ENCODE data around the gene SELPLG.

- TF ChIP-seq RAD21 (conservative IDR thresholded peaks at IDR 0.05) (no peak), CTCF (IDR thresholded peaks at IDR 0.05; ENCODE audit: poor library complexity, severe bottlenecking) (no peak), MXI1 (conservative IDR thresholded peaks at IDR 0.05; ENCODE audit: poor library complexity, severe bottlenecking) (no peak), TAF1 (IDR thresholded peaks at IDR 0.05; ENCODE audit: low read depth) (no peak), EZH2 (IDR thresholded peaks at IDR 0.05; ENCODE audit: borderline replicate concordance, insufficient read depth, low read length, poor library complexity, severe bottlenecking) (no peak), EP300 (conservative IDR thresholded peaks at IDR 0.05; ENCODE audit: poor library complexity, severe bottlenecking) (no peak), POLR2AphosphoS5 (IDR thresholded peaks at IDR 0.05) (no peak)
Observed at GRCh38 chr12:108598553-108599250, 35.0 kb downstream of the SELPLG start.
